T-helper 2 cell treated with Interferon-gamma antibody and Interleukin-4, amounts not matched to agents 100 ng/mL and 5 ng/mL, for 36 hours (primary cell): ENCODE results near the gene SIRPA. TPM values are rescaled to one million over a fixed set of nuclear protein-coding genes. Genes with fewer than 3 reads are reported as not detected.

Experiments used
- intact Hi-C: fragments of 100-400 bp; cut with micrococcal nuclease; formaldehyde crosslinking; loops from one replicate; pipeline ENCODE4 v1.15.1; 2023
- total RNA-seq: library from RNA; stranded (reverse); gene quantifications from 2 replicates; pipeline ENCODE4 v1.2.3, GENCODE V29; 2022

SIRPA gene
- total RNA-seq, result 0.05 TPM in 1 of 2 replicates, not detected in the other

GRCh38 chr20:1894951-1895673 is at the start of gene SIRPA:
TSS of gene SIRPA (plus strand) at chr20:1895407. CDS start at chr20:1895448, 41 bp downstream.
- intact Hi-C loops, result no loop called here

DNA sequence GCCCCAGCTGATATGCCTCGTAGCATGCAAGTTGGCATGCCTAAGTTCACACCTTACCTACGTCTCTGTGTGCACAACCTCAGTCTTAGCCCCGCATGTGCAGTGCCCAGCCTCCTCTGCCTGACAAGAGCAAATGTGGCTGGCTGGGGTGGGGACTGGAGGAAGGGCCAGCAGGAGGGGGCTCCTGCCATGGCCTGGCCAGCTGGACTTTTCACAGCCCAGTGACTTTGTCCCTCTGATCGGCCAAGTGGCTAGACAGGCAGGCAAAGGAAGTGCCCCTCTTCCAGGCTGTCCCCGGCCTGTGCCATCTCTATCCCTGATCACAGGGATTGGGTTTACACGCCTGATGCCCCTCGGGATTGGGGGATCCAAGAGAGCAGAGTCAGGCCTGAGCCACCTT is 49.5 kb upstream of the SIRPA start:
- intact Hi-C loops, result no loop called here

DNA sequence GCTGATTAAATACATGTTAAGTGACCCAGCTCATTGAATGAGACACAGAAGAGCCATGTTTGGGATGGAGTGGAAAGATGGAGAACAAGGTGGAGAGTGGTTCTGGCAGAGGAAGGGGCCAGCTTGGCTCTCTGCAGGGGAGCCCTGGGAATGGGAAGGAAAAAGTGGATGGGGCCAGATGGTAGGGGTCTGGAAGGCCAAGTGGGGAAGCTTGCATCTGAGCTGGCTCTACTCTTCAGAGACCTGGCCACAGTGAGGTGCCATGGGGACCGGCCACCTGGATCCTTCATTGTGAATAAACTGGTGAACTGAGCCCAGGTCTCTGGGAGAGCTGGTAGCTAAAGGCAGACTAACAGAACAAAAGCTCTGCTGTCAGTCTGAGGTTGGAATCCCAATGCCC is 48.9 kb upstream of the SIRPA start:
- intact Hi-C loops, result no loop called here

- intact Hi-C loops, result no loop called here
Observed at GRCh38 chr20:1846876-1847275, 48.3 kb upstream of the SIRPA start.

GRCh38 chr20:1847780-1848179 is 47.4 kb upstream of the SIRPA start:
- intact Hi-C loops, result no loop called here

- intact Hi-C loops, result no loop called here
Observed at GRCh38 chr20:1848373-1848772, 46.8 kb upstream of the SIRPA start.

GRCh38 chr20:1851396-1851795 is 43.8 kb upstream of the SIRPA start:
- intact Hi-C loops, result no loop called here

GRCh38 chr20:1853473-1853872 is 41.7 kb upstream of the SIRPA start:
- intact Hi-C loops, result no loop called here

DNA sequence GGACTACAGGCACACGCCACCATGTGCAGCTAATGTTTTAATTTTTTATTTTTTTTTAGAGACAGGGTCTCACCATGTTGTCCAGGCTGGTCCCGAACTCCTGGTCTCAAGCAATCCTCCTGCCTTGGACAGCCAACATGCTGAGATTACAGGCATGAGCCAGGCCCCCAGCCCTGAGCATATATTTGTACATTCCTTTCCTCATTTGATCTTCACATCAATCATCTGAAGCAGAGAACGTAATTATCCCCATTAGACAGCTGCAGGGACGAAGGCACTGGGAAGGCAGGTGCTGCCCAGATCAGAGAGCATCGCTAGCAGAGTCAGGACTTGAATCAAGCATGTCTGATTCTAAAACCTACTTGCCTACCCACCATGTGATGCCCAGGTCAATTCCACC is 41.0 kb upstream of the SIRPA start:
- intact Hi-C loops, result no loop called here

DNA sequence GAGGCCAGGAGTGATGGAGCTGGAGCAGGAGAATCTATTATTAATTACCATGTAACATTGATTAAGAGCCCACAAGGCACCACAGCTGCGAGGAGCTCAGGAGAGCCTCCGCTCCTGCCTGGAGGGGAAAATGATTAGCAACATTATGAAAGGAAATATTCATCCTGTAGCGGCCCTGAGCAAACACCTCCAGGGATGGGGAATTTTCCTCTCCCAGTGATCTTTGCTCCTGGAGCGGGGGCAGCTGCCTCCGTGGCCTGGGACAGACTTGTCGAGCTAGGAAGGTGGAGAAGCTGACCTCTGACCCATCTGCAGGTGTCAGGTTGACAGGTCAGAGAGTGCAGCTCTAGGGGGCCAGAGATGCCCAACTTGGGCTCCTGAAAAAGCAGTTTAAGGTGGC is 40.1 kb upstream of the SIRPA start:
- intact Hi-C loops, result no loop called here

- intact Hi-C loops, result no loop called here
Observed at GRCh38 chr20:1855690-1856089, 39.5 kb upstream of the SIRPA start.

DNA sequence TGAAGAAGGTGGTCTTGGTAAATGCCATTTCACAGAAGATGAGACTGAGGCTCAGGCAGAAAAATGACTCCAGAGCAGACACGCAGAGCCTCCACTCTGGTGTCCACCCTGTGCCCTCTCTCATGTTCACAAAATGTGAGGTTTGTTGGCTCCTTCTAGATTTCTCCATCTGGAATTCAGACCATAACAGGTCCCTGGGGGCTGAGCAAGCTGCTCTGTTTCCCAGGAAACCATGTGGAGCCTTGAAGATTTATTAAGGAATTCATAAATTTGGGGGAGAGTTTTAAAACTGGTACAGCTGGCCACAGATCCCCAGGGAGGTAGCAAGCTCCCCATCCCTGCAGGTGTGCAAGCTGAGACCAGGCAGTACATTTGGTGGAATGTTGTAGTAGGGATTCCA is 38.8 kb upstream of the SIRPA start:
- intact Hi-C loops, result no loop called here

GRCh38 chr20:1857466-1857865 is 37.7 kb upstream of the SIRPA start:
- intact Hi-C loops, result no loop called here

- intact Hi-C loops, result no loop called here
Observed at GRCh38 chr20:1858871-1859270, 36.3 kb upstream of the SIRPA start.

GRCh38 chr20:1860446-1860845 is 34.8 kb upstream of the SIRPA start:
- intact Hi-C loops, result no loop called here

DNA sequence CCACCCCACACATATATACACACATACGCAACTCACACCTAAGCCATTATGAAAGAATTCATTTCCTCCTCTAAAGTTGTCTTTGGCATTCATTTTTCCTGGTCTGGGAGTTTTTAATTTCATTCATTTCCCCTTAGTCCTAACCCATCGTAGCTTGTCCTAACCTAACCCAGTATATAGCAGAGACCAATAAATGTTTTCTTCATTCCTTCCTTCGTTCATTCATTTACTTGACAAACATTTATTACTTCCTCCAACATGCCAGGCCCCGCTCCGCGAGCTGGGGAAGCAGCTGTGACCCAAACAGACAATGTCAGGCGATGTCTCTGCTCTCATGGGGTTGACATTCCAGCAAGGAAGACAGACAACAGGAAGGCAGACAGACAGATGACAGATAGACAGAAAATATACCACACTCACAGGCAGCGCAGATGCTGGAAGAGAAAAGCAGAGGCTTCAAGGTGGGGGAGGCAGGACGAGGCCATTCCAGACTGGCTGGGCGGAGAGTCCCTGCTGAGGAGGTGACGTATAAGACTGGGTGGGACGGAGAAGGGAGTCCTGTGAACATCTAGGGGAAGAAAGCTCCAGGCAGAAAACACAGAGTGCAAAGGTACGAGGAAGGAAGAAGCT is 33.7 kb upstream of the SIRPA start:
- intact Hi-C loops, result no loop called here

DNA sequence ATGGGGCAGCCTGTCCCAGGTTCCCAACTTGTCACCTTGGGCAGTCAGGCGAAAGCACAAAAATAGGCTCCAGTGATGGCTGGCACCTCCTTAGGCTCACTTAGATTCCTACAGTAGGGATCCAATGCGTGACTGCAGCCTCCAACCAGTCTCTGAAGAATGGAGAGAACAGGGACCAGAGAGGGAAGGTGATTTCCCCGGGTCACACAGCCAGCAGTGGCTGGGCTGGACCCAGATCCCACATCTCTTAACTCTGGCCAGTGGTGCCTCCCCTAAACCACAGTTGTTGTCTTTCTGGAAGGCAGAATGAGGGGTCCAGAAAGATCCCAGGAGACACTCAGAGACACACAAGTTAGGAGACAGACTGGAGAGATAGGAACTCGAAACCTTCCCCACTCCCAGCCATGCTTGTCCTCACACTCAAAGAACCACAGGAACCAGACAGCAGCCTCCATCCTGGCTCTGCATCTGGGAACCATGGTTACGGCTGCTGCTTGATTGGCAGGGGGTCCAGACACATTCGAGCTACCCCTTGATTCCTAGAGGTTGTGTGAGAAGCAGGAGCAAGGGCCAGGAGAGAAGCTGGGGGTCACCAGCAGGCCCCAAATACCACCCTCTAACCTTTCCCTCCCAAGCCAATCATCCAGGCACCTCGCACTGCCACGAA is 33.1 kb upstream of the SIRPA start:
- intact Hi-C loops, result no loop called here

DNA sequence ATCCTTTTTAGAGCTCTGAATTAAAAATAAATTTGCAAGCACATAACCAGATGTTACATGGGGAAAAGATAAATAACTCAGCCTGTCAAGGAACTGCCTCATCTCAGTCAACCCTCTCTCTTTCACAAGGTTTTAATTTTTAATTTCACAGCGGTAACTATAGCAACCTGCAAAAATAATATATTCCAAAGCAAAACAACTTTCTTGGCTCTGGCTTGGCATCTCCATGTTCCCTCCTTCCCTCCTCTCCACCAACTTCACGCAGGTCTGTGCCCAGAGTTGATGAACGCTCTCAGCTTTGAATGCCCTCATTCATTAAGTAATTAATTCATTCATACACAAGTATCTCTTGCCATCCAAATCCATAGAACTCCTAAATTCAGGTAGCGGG is 32.5 kb upstream of the SIRPA start:
- intact Hi-C loops, result no loop called here

GRCh38 chr20:1863296-1863695 is 31.9 kb upstream of the SIRPA start:
- intact Hi-C loops, result no loop called here

DNA sequence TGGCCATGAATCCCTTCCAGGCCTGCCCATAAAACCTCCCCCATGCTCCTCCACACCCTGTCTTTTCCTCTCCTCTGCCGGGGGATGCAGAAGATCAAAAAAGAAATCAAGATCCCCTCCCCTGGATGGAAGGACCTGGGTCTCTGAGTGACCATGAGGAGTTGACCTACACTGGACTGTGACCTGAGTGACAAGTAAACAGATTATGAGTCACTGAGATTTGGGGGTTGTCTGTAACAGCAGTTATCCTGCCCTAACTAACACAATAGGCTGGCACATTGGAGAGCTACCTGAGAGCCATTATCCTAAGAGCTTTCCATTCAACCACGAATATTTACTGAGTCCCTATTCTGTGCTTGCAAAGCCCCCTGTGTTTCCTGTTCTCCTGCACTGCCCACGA is 28.4 kb upstream of the SIRPA start:
- intact Hi-C loops, result no loop called here

DNA sequence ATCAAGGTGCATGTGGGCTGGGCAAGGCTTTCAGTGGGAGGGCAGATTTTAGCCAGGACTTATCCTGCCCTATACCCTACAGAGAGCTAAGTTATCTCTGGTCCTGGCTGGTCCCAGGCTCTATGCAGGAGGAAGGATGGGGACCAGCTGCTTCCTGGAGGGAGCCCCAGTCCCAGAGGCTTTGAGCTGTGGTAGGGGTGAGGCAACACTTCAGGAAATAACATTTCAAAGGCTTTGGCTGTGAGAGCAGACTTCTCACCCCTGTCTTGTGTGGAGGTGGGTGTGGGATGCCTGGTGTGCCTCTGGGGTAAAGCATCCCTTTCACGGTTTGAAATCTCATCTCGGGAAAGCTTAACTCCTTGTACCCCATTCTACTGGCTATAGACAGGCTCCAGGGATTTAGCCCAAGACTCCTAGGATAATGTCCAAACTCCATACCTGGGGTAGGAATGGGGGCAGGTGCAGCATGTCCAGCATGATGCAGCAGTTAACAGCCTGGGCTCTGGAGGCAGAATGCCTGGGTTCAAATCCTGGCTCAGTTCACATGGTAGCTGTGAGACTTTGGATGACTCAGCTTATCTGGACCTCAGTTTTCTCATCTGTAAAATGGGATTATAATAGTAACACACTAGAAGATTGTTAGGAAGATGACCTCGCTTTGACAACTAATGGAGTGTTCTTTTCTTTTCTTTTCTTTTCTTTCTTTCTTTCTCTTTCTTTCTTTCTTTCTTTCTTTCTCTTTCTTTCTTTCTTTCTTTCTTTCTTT is 27.5 kb upstream of the SIRPA start:
- intact Hi-C loops, result no loop called here

GRCh38 chr20:1868856-1869255 is 26.4 kb upstream of the SIRPA start:
- intact Hi-C loops, result no loop called here
